C4-2B (cell line): ENCODE results near the gene WDR6.

Source experiments
- H3K27ac ChIP-seq: fragments of 450-650 bp; 2 replicates; pipeline ENCODE4 v1.5.1; 2017
- CTCF ChIP-seq: fragments of 450-650 bp; conservative IDR thresholded peaks from 2 replicates; pipeline ENCODE4 v1.5.1; 2017; ENCODE audit warnings: mild to moderate bottlenecking
- ZFX ChIP-seq: fragments of 450-650 bp; IDR thresholded peaks from 2 replicates; pipeline ENCODE4 v1.6.1; 2017

Gene WDR6

GRCh38 chr3:49016414-49017228, 9.4 kb downstream of the WDR6 start:
- H3K27ac ChIP-seq = peak overlapping the region; percentile 98
- TF ChIP-seq ZFX (no peak), CTCF (no peak)

GRCh38 chr3:49017229-49017970, 10.2 kb downstream of the WDR6 start:
- no peak for TF ChIP-seq ZFX
- no peak for TF ChIP-seq CTCF
- peak overlapping the region; percentile 98 for H3K27ac ChIP-seq

GRCh38 chr3:49017971-49018706, 10.9 kb downstream of the WDR6 start, which contains the start of gene DALRD3:
TSS of gene DALRD3 (minus strand) at chr3:49018580. CDS start at chr3:49018564, 16 bp downstream.
- no peak for TF ChIP-seq CTCF
- peak; percentile 13; the same call in 1 of the 2 replicates for TF ChIP-seq ZFX
- H3K27ac ChIP-seq = peak within 1 kb of the TSS; percentile 98

GRCh38 chr3:49018707-49019006, 11.5 kb downstream of the WDR6 start:
- TF ChIP-seq ZFX = 0 out of 2 replicates have a peak, but pooled peaks have one; percentile 43
- no peak for TF ChIP-seq CTCF

GRCh38 chr3:49019941-49020329, 12.7 kb downstream of the WDR6 start:
- TF ChIP-seq CTCF = no peak
- TF ChIP-seq ZFX = no peak
- H3K27ac ChIP-seq = peak overlapping the region; percentile 98

More at GRCh38 chr3:49018707-49019006, 11.5 kb downstream of the WDR6 start:
- peak overlapping the region; percentile 98 for H3K27ac ChIP-seq

GRCh38 chr3:49020330-49021212, 13.4 kb downstream of the WDR6 start:
- no peak for TF ChIP-seq ZFX
- no peak for TF ChIP-seq CTCF
- peak overlapping the region; percentile 98 for H3K27ac ChIP-seq
